Trophoblast cell (in vitro differentiated cells and primary cell): Measurements from ENCODE around the gene LRMDA.

Experiments
- DNase-seq, 2 donors: peaks; one replicate each; pipeline ENCODE4 v3.0.0-alpha.2; 2016
- H2AFZ ChIP-seq: 2 replicates; pipeline ENCODE4 v1.6.1; 2013; ENCODE audit warnings: low read length, moderate library complexity, mild to moderate bottlenecking; ENCODE audit not compliant: insufficient read depth, poor library complexity
- H2AK5ac ChIP-seq: 2 replicates; pipeline ENCODE4 v1.6.1; 2013; ENCODE audit warnings: mild to moderate bottlenecking, low read length
- H2BK120ac ChIP-seq: 2 replicates; pipeline ENCODE4 v1.6.1; 2013; ENCODE audit warnings: low read length, mild to moderate bottlenecking, moderate library complexity; ENCODE audit not compliant: insufficient read depth, poor library complexity
- H2BK12ac ChIP-seq: 2 replicates; pipeline ENCODE4 v1.6.1; 2013; ENCODE audit warnings: mild to moderate bottlenecking, low read length, moderate library complexity
- H2BK5ac ChIP-seq: 2 replicates; pipeline ENCODE4 v1.6.1; 2013; ENCODE audit warnings: low read length, low read depth, moderate library complexity, mild to moderate bottlenecking; ENCODE audit not compliant: poor library complexity
- H3K14ac ChIP-seq: 2 replicates; pipeline ENCODE4 v1.6.1; 2013; ENCODE audit warnings: mild to moderate bottlenecking, low read length
- H3K18ac ChIP-seq: 2 replicates; pipeline ENCODE4 v1.6.1; 2013; ENCODE audit warnings: mild to moderate bottlenecking, low read length
- H3K23ac ChIP-seq: 2 replicates; pipeline ENCODE4 v1.6.1; 2013; ENCODE audit warnings: low read length
- H3K27ac ChIP-seq: 2 replicates; pipeline ENCODE4 v1.5.1; 2013; ENCODE audit warnings: low read depth, mild to moderate bottlenecking, inconsistent platforms, low read length, moderate library complexity
- H3K27me3 ChIP-seq: 2 replicates; pipeline ENCODE4 v1.6.1; 2013; ENCODE audit warnings: inconsistent platforms, mild to moderate bottlenecking, low read length, moderate library complexity; ENCODE audit not compliant: insufficient read depth
- H3K36me3 ChIP-seq, 2 experiments: 1 replicate in 1 of 2; 2 replicates in 1 of 2; pipeline ENCODE4 v1.6.1; 2013; ENCODE audit warnings: low read length in 2 of 2, mild to moderate bottlenecking in 2 of 2, moderate library complexity in 1 of 2; ENCODE audit not compliant: insufficient read depth in 2 of 2, control insufficient read depth in 1 of 2
- H3K4ac ChIP-seq: 2 replicates; pipeline ENCODE4 v1.6.1; 2013; ENCODE audit warnings: low read depth, mild to moderate bottlenecking, low read length, moderate library complexity
- H3K4me1 ChIP-seq, 2 experiments: 1 replicate in 1 of 2; 2 replicates in 1 of 2; pipeline ENCODE4 v1.6.1; 2013; ENCODE audit warnings: low read length in 2 of 2, mild to moderate bottlenecking in 2 of 2, moderate library complexity in 1 of 2; ENCODE audit not compliant: insufficient read depth in 2 of 2, control insufficient read depth in 1 of 2
- H3K4me2 ChIP-seq: 2 replicates; pipeline ENCODE4 v1.6.1; 2013; ENCODE audit warnings: inconsistent platforms, mild to moderate bottlenecking, low read length, moderate library complexity
- H3K4me3 ChIP-seq: 2 replicates; pipeline ENCODE4 v1.5.1; 2013; ENCODE audit warnings: mild to moderate bottlenecking, low read depth, low read length, inconsistent platforms
- H3K79me1 ChIP-seq: one replicate; pipeline ENCODE4 v1.6.1; 2013; ENCODE audit warnings: low read length
- H3K79me2 ChIP-seq: 2 replicates; pipeline ENCODE4 v1.6.1; 2013; ENCODE audit warnings: low read length, mild to moderate bottlenecking; ENCODE audit not compliant: control insufficient read depth, insufficient read depth, poor library complexity
- H3K9ac ChIP-seq: 2 replicates; pipeline ENCODE4 v1.6.1; 2013; ENCODE audit warnings: mild to moderate bottlenecking, low read length
- H3K9me3 ChIP-seq: 2 replicates; pipeline ENCODE4 v1.6.1; 2013; ENCODE audit warnings: low read depth, mild to moderate bottlenecking, control low read depth, inconsistent platforms, low read length; ENCODE audit not compliant: insufficient read depth
- H4K12ac ChIP-seq: 2 replicates; pipeline ENCODE4 v1.6.1; 2013; ENCODE audit warnings: low read depth, mild to moderate bottlenecking, low read length, moderate library complexity
- H4K8ac ChIP-seq: 2 replicates; pipeline ENCODE4 v1.6.1; 2013; ENCODE audit warnings: low read depth, mild to moderate bottlenecking, low read length, moderate library complexity
- H4K91ac ChIP-seq: one replicate; pipeline ENCODE4 v1.6.1; 2013; ENCODE audit warnings: low read depth, mild to moderate bottlenecking, low read length, moderate library complexity
- WGBS: extraction: QIAGEN DNeasy Blood & Tissue Kit; methylation state at CpG from one replicate; pipeline ENCODE4 v1.1.7; 2013; ENCODE audit warnings: missing lambda C conversion rate; ENCODE audit not compliant: insufficient read length, insufficient coverage; ENCODE audit errors: extremely low coverage; 5-methylcytosine and 5-hydroxymethylcytosine counted together

LRMDA gene

DNA sequence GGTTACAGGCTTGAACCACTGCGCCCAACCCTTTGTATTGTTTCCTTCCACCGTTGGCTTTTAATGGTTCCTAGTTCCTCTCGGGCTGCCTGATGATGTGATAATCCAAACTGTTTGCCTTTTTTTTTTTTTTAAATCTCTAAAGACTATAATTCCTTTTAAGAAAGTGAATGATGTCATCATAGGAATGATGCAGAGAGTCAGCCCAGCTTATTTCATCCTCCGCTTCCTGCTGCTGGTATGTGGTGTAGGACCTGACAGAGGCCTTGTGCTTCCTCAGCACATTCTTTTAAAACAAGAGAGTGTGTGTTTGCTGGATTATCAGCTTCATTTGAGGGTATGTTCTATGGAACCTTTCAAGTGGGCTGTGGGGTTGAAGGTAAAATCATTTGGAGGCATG, 241.4 kb downstream of the LRMDA start:
- no peaks in the 10 kb centered on the region for H3K79me1 ChIP-seq
- no CpG with 5 or more reads among the region's 4 CpGs for WGBS
- peak in 1 of 2 donors; percentile 4 for DNase-seq
- no peaks in the 10 kb centered on the region for H3K27me3 ChIP-seq
- no peak overlapping the region for H2AFZ ChIP-seq
- H3K27ac ChIP-seq: no peak overlapping the region
- H3K36me3 ChIP-seq: no peaks in the 10 kb centered on the region
- no peak overlapping the region for H3K4ac ChIP-seq
- no peak overlapping the region for H3K4me3 ChIP-seq
- H4K91ac ChIP-seq: no peak overlapping the region
- H3K23ac ChIP-seq: no peak overlapping the region
- H3K4me2 ChIP-seq: no peak overlapping the region
- H3K4me1 ChIP-seq: no peaks in the 10 kb centered on the region
- H4K12ac ChIP-seq: no peak overlapping the region
- no peak overlapping the region for H4K8ac ChIP-seq
- peaks cover 4% of the 10 kb centered on the region for H3K9me3 ChIP-seq
- H3K9ac ChIP-seq: no peak overlapping the region
- no peak overlapping the region for H2BK12ac ChIP-seq
- no peaks in the 10 kb centered on the region for H3K79me2 ChIP-seq
- no peak overlapping the region for H3K14ac ChIP-seq
- no peak overlapping the region for H2BK120ac ChIP-seq
- no peak overlapping the region for H2BK5ac ChIP-seq
- H2AK5ac ChIP-seq: no peak overlapping the region
- H3K18ac ChIP-seq: no peak overlapping the region

DNA sequence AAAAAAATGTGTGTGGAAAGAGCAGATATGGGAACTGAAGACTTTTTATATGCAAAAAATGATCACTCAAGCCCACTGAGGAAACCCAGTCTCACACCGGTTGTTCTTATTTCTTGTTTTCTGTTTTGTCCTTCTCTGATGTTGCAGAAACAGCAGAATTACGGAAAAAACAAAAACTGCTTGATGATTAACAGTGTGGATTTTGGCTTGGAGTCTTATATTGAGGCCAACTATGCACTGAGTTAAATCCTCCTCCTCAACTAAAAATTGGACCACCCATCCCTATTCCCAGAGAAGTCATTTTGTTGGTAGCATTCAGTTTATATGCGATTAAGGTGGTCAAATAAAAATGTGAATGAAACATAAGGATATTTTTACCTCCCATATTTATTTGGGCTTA, 246.1 kb downstream of the LRMDA start:
- WGBS: no CpG with 5 or more reads among the region's 3 CpGs
- H3K4me3 ChIP-seq: no peak overlapping the region
- H3K4ac ChIP-seq: no peak overlapping the region
- H2BK5ac ChIP-seq: no peak overlapping the region
- H3K14ac ChIP-seq: no peak overlapping the region
- no peak for DNase-seq
- no peak overlapping the region for H4K12ac ChIP-seq
- H3K36me3 ChIP-seq: no peaks in the 10 kb centered on the region
- no peaks in the 10 kb centered on the region for H3K79me2 ChIP-seq
- H2AK5ac ChIP-seq: no peak overlapping the region
- no peaks in the 10 kb centered on the region for H3K4me1 ChIP-seq
- H3K9me3 ChIP-seq: no peaks in the 10 kb centered on the region
- no peak overlapping the region for H4K91ac ChIP-seq
- no peaks in the 10 kb centered on the region for H3K27me3 ChIP-seq
- H3K18ac ChIP-seq: no peak overlapping the region
- no peak overlapping the region for H4K8ac ChIP-seq
- H2BK12ac ChIP-seq: no peak overlapping the region
- H2BK120ac ChIP-seq: no peak overlapping the region
- no peak overlapping the region for H3K4me2 ChIP-seq
- no peaks in the 10 kb centered on the region for H3K79me1 ChIP-seq
- no peak overlapping the region for H3K27ac ChIP-seq
- H2AFZ ChIP-seq: no peak overlapping the region
- H3K23ac ChIP-seq: no peak overlapping the region
- H3K9ac ChIP-seq: no peak overlapping the region

DNA sequence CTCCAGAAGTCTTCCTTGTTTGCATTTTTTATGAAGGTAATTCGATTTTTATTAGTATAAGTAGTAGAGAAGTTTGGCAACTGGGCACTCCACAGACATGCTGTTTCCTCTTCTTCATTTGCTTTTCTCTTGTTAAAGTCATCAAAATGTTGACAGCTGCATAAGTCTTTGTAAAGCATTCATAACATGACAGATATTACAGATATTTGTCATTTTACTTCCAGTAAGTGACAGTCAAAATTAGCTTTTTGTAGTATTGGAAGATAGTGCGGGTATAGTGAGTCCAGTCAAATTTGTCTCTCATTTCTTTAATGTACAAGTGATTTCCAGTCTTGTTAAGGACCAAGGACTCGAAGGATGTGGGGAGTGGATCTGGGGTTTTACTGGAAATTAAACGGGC, 247.1 kb downstream of the LRMDA start:
- no peaks in the 10 kb centered on the region for H3K27me3 ChIP-seq
- H2BK12ac ChIP-seq: no peak overlapping the region
- H4K91ac ChIP-seq: no peak overlapping the region
- no peak overlapping the region for H3K18ac ChIP-seq
- no peak overlapping the region for H3K23ac ChIP-seq
- no peak overlapping the region for H2BK120ac ChIP-seq
- no peak overlapping the region for H3K14ac ChIP-seq
- H3K9ac ChIP-seq: no peak overlapping the region
- no peak overlapping the region for H2BK5ac ChIP-seq
- no peak overlapping the region for H3K4ac ChIP-seq
- no peaks in the 10 kb centered on the region for H3K79me1 ChIP-seq
- no peaks in the 10 kb centered on the region for H3K79me2 ChIP-seq
- no peak overlapping the region for H3K4me2 ChIP-seq
- H2AK5ac ChIP-seq: no peak overlapping the region
- DNase-seq: no peak
- no peak overlapping the region for H2AFZ ChIP-seq
- H3K9me3 ChIP-seq: no peaks in the 10 kb centered on the region
- no CpG with 5 or more reads among the region's 4 CpGs for WGBS
- no peak overlapping the region for H3K27ac ChIP-seq
- H4K12ac ChIP-seq: no peak overlapping the region
- no peaks in the 10 kb centered on the region for H3K4me1 ChIP-seq
- H3K4me3 ChIP-seq: no peak overlapping the region
- no peak overlapping the region for H4K8ac ChIP-seq
- H3K36me3 ChIP-seq: no peaks in the 10 kb centered on the region

DNA sequence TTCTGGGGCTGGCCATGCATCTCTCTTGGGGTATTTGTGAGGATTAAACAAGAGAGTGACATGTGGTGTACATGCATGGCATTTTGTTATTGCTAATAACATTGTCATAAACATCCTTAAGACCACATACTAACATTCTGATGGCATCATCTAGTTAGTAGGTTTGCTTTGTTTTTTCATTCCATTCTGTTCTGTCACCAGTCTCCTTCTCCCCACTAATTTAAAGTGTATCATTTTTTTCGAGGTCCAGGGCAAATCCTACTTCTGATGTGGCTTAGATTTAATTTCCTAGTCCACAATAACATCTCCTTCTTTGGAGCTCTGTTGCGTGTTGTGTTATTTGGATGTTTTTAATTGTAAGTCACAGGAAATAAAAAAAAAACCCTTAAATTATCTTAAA, 248.1 kb downstream of the LRMDA start:
- no peak overlapping the region for H3K4me3 ChIP-seq
- no peak overlapping the region for H3K4ac ChIP-seq
- no peak overlapping the region for H3K27ac ChIP-seq
- no peak overlapping the region for H2BK12ac ChIP-seq
- H2BK120ac ChIP-seq: no peak overlapping the region
- H4K12ac ChIP-seq: no peak overlapping the region
- H3K9me3 ChIP-seq: no peaks in the 10 kb centered on the region
- H3K36me3 ChIP-seq: no peaks in the 10 kb centered on the region
- no peak overlapping the region for H3K4me2 ChIP-seq
- no peak overlapping the region for H2AK5ac ChIP-seq
- no peaks in the 10 kb centered on the region for H3K79me2 ChIP-seq
- no peak overlapping the region for H3K23ac ChIP-seq
- H3K9ac ChIP-seq: no peak overlapping the region
- no peak overlapping the region for H3K18ac ChIP-seq
- no peaks in the 10 kb centered on the region for H3K27me3 ChIP-seq
- no peak overlapping the region for H2AFZ ChIP-seq
- H3K14ac ChIP-seq: no peak overlapping the region
- H4K91ac ChIP-seq: no peak overlapping the region
- H2BK5ac ChIP-seq: no peak overlapping the region
- H4K8ac ChIP-seq: no peak overlapping the region
- WGBS: no CpG with 5 or more reads among the region's 2 CpGs
- no peaks in the 10 kb centered on the region for H3K4me1 ChIP-seq
- no peaks in the 10 kb centered on the region for H3K79me1 ChIP-seq
- DNase-seq: no peak
